Measurements from ENCODE around the gene PRDM12. TPM values are rescaled to one million over a fixed set of nuclear protein-coding genes. Genes with fewer than 3 reads are reported as not detected.

Gene PRDM12
- total RNA-seq, 1 donor from 2014 or later, result not detected

- DNase-seq (ENCODE audit: low spot score), result no peak
- intact Hi-C loops (cut with DNase I), result loop anchor here (5.0 kb wide), 1 partner anchor 172 kb away; no protein-coding TSS in a partner anchor
These were observed 29.6 kb upstream of the PRDM12 start for GRCh38 chr9:130634801-130635200.

GRCh38 chr9:130635306-130635705, 29.1 kb upstream of the PRDM12 start:
- intact Hi-C loops (cut with DNase I), result no loop called here
- DNase-seq (ENCODE audit: low spot score), result no peak

- no peak for DNase-seq (ENCODE audit: low spot score)
- intact Hi-C loops (cut with DNase I), result no loop called here
These were observed 28.4 kb upstream of the PRDM12 start for GRCh38 chr9:130635721-130636647.

GRCh38 chr9:130636648-130637020, 27.8 kb upstream of the PRDM12 start:
- DNase-seq (ENCODE audit: low spot score), result no peak
- intact Hi-C loops (cut with DNase I), result no loop called here

GRCh38 chr9:130638284-130639123, 25.9 kb upstream of the PRDM12 start:
- intact Hi-C loops (cut with DNase I), result no loop called here
- DNase-seq (ENCODE audit: low spot score), result no peak

GRCh38 chr9:130639124-130639765, 25.1 kb upstream of the PRDM12 start:
- intact Hi-C loops (cut with DNase I), result no loop called here
- DNase-seq (ENCODE audit: low spot score), result no peak

- intact Hi-C loops (cut with DNase I), result no loop called here
- DNase-seq (ENCODE audit: low spot score), result peak; percentile 49
These were observed 24.4 kb upstream of the PRDM12 start for GRCh38 chr9:130639866-130640555.

- no peak for DNase-seq (ENCODE audit: low spot score)
- intact Hi-C loops (cut with DNase I), result no loop called here
These were observed 23.7 kb upstream of the PRDM12 start for GRCh38 chr9:130640681-130641080.

GRCh38 chr9:130642926-130643325, 21.5 kb upstream of the PRDM12 start:
- no peak for DNase-seq (ENCODE audit: low spot score)
- intact Hi-C loops (cut with DNase I), result no loop called here

- DNase-seq (ENCODE audit: low spot score), result no peak
- intact Hi-C loops (cut with DNase I), result no loop called here
These were observed 13.2 kb upstream of the PRDM12 start for GRCh38 chr9:130651221-130651620.

- no peak for DNase-seq (ENCODE audit: low spot score)
These were observed 12.6 kb upstream of the PRDM12 start for GRCh38 chr9:130651752-130652151.

GRCh38 chr9:130654879-130655278, 9.5 kb upstream of the PRDM12 start:
- intact Hi-C loops (cut with DNase I), result no loop called here
- DNase-seq (ENCODE audit: low spot score), result no peak

More at GRCh38 chr9:130651752-130652151, 12.6 kb upstream of the PRDM12 start:
- intact Hi-C loops (cut with DNase I), result no loop called here

GRCh38 chr9:130658893-130659698, 5.3 kb upstream of the PRDM12 start:
- intact Hi-C loops (cut with DNase I), result no loop called here
- DNase-seq (ENCODE audit: low spot score), result no peak

GRCh38 chr9:130659699-130660248, 4.6 kb upstream of the PRDM12 start:
- no peak for DNase-seq (ENCODE audit: low spot score)
- intact Hi-C loops (cut with DNase I), result no loop called here

GRCh38 chr9:130660326-130660682, 4.1 kb upstream of the PRDM12 start:
- intact Hi-C loops (cut with DNase I), result no loop called here
- DNase-seq (ENCODE audit: low spot score), result no peak

GRCh38 chr9:130660683-130661450, 3.5 kb upstream of the PRDM12 start:
- no peak for DNase-seq (ENCODE audit: low spot score)
- intact Hi-C loops (cut with DNase I), result no loop called here

- DNase-seq (ENCODE audit: low spot score), result no peak
- intact Hi-C loops (cut with DNase I), result no loop called here
These were observed 2.8 kb upstream of the PRDM12 start for GRCh38 chr9:130661451-130662098.

All from cardiac septum (tissue), 1 donor.